ENCODE data around the gene TRIM33.

DNA sequence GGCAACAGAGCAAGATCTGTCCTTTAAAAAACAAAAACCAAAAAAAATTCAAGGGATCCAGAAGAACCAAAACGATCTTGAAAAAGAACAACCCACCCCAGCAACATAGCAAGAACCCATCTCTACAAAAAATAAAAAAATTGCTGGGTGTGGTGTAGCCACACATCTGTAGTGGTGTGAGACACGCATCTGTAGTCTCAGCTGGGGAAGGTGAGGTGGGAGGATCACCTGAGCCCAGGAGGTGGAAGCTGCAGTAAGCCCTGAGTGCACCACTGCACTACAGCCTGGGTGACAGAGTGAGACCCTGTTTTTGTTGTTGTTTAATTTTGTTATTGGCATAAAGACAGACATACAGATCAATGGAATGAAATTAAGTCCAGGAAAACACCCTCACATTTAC lies 22.3 kb downstream of the TRIM33 start:
- TF ChIP-seq CTCF (IDR thresholded peaks at IDR 0.05) (no peak), POLR2AphosphoS5 (IDR thresholded peaks at IDR 0.05; ENCODE audit: low read depth, low read length) (no peak), ZBTB33 (IDR thresholded peaks at IDR 0.05; ENCODE audit: borderline replicate concordance, low read depth) (no peak), GATA2 (CRISPR knock-in tag; IDR thresholded peaks at IDR 0.05) (no peak), TAF1 (IDR thresholded peaks at IDR 0.05; ENCODE audit: borderline replicate concordance, low read depth, low read length) (no peak), YY1 (IDR thresholded peaks at IDR 0.05; ENCODE audit: low read depth) (no peak), RCOR1 (IDR thresholded peaks at IDR 0.05; ENCODE audit: low read length) (no peak), RAD21 (IDR thresholded peaks at IDR 0.05; ENCODE audit: low read length) (no peak), EZH2phosphoT487 (IDR thresholded peaks at IDR 0.05; ENCODE audit: borderline replicate concordance, low read depth) (no peak), SIN3A (IDR thresholded peaks at IDR 0.05; ENCODE audit: borderline replicate concordance, low read depth, low read length) (no peak), RFX5 (IDR thresholded peaks at IDR 0.05; ENCODE audit: low read length) (no peak), FOSL2 (IDR thresholded peaks at IDR 0.05; ENCODE audit: borderline replicate concordance, low read depth) (no peak)
